AG04450 (cell line): ENCODE measurements around the gene CEP104. TPM values are rescaled to one million over a fixed set of nuclear protein-coding genes. Genes with fewer than 3 reads are reported as not detected.

Experiments used
- CTCF ChIA-PET: fragments of 300-600, 350-600 bp; formaldehyde crosslinking; extraction: SDS; loops from one replicate; lab custom pipeline; 2022; ENCODE audit warnings: antibody characterized with exemption, inconsistent platforms; lab: Charles Lee
- POLR2A ChIA-PET: fragments of 350-600 bp; formaldehyde crosslinking; extraction: SDS; loops from one replicate; lab custom pipeline; 2021; ENCODE audit warnings: antibody characterized with exemption, inconsistent platforms; lab: Yijun Ruan, JAX
- DNase-seq: peaks from one replicate; pipeline ENCODE4 v3.0.0-alpha.2; 2011; ENCODE audit warnings: low read depth, low spot score
- H3K27ac ChIP-seq: one replicate; pipeline ENCODE4 v1.5.1; 2012; ENCODE audit warnings: low read depth, low read length, control low read depth
- H3K27me3 ChIP-seq: one replicate; pipeline ENCODE4 v1.6.0; 2012; ENCODE audit warnings: low read length; ENCODE audit not compliant: control insufficient read depth, insufficient read depth
- H3K4me3 ChIP-seq: 2 replicates; pipeline ENCODE4 v1.5.1; 2011; ENCODE audit warnings: mild to moderate bottlenecking, low read depth, low read length, control low read depth
- H3K9me3 ChIP-seq: 2 replicates; pipeline ENCODE4 v1.5.1; 2012; ENCODE audit warnings: low read length; ENCODE audit not compliant: control insufficient read depth, insufficient read depth
- polyA plus RNA-seq: library from polyadenylated mRNA; depleted of rRNA; stranded (reverse); fragments of >200 nt; gene quantifications from 2 replicates; pipeline ENCODE4 v1.2.3, GENCODE V29; 2011
- TF ChIP-seq, protein P1 (sequence below): IDR thresholded peaks from 2 replicates; pipeline ENCODE4 v1.5.1; 2011; ENCODE audit warnings: low read depth, low read length, control low read depth, inconsistent platforms

Gene CEP104
- polyA plus RNA-seq, 1 experiment, result 38.4 TPM

DNA sequence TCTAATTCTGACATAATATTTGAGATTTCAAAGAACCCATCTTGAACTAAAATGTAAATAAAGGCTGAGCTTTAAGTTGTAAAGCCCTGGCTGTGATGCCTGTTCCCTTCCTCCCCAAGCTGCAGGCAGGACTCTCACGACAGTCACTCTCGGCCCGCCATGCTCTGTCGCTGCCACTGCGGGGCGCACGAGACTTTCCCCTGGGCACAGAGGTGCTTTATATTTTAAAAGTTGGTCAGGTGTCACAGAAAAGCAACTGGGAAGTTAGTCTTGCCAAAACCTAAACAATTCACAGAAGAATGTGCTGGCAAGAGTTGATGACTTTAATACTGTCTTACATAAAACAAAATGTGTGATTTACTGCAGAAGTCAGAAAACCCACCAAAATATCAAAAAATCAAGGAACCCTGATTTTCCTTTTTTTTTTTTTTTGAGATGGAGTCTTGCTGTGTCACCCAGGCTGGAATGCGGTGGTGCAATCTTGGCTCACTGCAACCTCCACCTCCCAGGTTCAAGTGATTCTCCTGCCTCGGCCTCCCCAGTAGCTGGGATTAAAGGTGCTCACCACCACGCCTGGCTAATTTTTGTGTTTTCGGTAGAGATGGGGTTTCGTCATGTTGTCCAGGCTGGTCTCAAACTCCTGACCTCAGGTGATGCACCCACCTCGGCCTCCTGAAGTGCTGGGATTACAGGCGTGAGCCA, 71.4 kb downstream of the CEP104 start:
- DNase-seq, result no peak
- Histone ChIP-seq H3K27me3 (no peaks in the 10 kb centered on the region), H3K4me3 (no peak overlapping the region), H3K27ac (no peak overlapping the region), H3K9me3 (no peaks in the 10 kb centered on the region; the same call in 1 of the 2 replicates)
- ChIA-PET POLR2A (no interaction called here), CTCF (interaction anchor here (0.9 to 1.1 kb wide), 3 partner anchors 9 to 61 kb away, joined by 3 read pairs; no protein-coding TSS in a partner anchor)
- TF ChIP-seq, protein P1, sequence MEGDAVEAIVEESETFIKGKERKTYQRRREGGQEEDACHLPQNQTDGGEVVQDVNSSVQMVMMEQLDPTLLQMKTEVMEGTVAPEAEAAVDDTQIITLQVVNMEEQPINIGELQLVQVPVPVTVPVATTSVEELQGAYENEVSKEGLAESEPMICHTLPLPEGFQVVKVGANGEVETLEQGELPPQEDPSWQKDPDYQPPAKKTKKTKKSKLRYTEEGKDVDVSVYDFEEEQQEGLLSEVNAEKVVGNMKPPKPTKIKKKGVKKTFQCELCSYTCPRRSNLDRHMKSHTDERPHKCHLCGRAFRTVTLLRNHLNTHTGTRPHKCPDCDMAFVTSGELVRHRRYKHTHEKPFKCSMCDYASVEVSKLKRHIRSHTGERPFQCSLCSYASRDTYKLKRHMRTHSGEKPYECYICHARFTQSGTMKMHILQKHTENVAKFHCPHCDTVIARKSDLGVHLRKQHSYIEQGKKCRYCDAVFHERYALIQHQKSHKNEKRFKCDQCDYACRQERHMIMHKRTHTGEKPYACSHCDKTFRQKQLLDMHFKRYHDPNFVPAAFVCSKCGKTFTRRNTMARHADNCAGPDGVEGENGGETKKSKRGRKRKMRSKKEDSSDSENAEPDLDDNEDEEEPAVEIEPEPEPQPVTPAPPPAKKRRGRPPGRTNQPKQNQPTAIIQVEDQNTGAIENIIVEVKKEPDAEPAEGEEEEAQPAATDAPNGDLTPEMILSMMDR, result peak; percentile 36

DNA sequence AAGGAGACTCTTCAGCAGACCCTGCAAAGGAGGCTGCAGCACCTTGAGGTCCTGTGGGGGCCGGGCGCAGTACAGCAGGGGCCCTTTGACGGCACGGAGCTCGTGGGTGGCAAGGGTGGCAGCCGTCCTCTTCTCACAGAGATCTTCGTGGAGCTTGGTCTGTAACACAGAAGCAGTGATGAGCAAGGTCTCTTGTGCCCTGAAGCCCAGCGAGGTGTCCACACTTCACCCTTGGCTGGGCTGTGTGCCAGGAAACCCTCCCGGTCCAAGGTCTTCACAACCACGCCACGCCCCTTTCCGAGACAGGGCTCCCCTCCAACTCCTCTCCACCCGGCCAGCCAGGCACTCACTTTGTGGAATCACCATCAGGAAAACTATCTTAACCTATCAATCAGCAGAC, 72.0 kb downstream of the CEP104 start:
- Histone ChIP-seq H3K4me3 (no peak overlapping the region), H3K27me3 (no peaks in the 10 kb centered on the region), H3K9me3 (no peaks in the 10 kb centered on the region; the same call in 1 of the 2 replicates), H3K27ac (no peak overlapping the region)
- no peak for DNase-seq
- TF ChIP-seq, protein P1, result no peak
- ChIA-PET CTCF (interaction anchor here (0.9 to 1.1 kb wide), 3 partner anchors 9 to 61 kb away, joined by 3 read pairs; no protein-coding TSS in a partner anchor), POLR2A (no interaction called here)

DNA sequence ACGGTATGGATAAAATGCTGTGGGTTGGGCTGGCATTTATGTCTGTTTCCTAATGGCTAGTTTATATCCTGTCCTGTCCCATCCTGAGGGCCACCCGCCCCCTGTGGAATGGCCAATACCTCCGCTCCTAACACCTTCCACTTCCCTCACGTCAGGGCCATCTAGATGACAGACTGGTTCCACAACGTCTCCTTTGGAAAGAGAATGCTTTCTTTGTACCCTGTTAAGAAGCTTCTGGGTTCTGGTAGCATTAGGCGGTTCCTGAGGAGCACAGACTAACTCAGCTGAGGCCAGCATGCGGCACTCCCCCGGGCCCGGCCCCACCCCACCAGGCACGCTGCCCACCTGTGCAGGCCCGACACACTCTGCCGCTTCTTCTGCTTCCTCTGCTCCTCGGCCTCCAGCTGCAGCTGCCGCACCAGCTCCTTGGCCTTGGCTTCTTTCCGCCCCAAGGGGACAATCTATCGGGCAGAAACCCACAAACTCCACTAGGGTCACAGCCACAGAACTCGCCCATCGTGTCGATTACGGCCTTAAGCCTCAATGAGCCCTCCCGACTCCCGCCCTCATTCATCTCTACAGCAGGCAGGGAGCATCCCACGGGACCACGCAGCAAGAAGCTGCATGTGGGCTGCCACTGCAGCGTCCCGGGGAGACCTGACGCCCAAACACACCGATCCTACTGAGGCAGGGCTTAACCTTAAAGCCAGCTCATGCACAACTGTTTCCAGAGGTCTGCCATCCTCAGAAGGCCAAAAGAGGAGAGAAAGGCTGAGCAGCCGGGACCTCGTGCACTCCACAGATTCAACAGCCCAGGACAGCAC, 73.1 kb downstream of the CEP104 start:
- no peak overlapping the region for H3K27ac ChIP-seq
- TF ChIP-seq, protein P1, result no peak
- POLR2A ChIA-PET, result no interaction called here
- no peaks in the 10 kb centered on the region for H3K27me3 ChIP-seq
- H3K4me3 ChIP-seq, result no peak overlapping the region
- CTCF ChIA-PET, result no interaction called here
- DNase-seq, result no peak
- no peaks in the 10 kb centered on the region; the same call in 1 of the 2 replicates for H3K9me3 ChIP-seq

DNA sequence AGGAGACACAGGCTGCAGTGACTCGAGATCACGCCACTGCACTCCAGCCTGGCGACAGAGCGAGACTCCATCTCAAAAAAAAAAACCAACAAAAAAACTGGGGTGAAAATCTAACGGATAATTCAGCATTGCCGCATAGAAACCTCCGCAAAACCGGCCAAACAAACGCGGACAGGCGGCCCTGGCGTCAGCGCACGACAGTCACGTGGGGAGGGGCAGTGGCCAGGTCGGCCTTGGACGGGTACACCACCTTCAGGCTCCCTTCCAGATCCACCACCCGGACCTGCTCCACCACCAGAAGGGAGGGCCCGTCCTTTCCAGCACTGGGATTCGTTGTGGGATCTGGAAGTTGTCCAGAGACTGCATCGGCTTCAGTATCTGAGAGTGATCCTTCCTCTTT, 76.1 kb downstream of the CEP104 start:
- no peak for DNase-seq

More for the DNA sequence above, 76.1 kb downstream of the CEP104 start:
- ChIA-PET CTCF (no interaction called here), POLR2A (no interaction called here)
- TF ChIP-seq, protein P1, result no peak
- no peak overlapping the region for H3K4me3 ChIP-seq
- no peaks in the 10 kb centered on the region for H3K27me3 ChIP-seq
- no peak overlapping the region for H3K27ac ChIP-seq
- no peaks in the 10 kb centered on the region; the same call in 1 of the 2 replicates for H3K9me3 ChIP-seq
